Activated CD4-positive, alpha-beta T cell treated with anti-CD3 and anti-CD28 coated beads, Interleukin-2, amount 50 U/mL, for 48 hours (primary cell): ENCODE measurements around the gene COL2A1.
"Not testable (repeated sequence)": the region's sequence is repeated elsewhere in the genome, so short reads cannot be mapped to it uniquely, and the experiment has no call there.

Experiments
- DNase-seq, 2 experiments: peaks; one replicate each; pipeline ENCODE4 v3.0.0-alpha.2; 2020

The COL2A1 gene

DNA sequence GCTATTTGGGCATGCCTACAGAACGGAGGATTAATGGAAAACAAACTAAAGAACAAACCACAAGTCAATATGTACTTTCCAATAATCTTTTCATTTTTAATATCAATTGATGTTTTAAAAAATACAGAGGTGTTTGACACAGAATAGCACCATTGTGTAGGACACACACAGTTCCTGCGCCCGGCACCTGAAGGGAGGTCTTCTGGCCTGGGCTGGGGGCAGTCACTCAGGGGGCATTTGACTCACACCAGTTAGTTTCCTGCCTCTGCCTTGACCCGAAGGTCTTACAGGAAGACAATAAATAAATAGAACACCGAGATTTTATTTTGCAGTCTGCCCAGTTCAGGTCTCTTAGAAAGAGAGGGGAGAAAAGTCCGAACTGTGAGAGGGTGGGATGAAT is 31.4 kb downstream of the COL2A1 start:
- no peak for DNase-seq

DNA sequence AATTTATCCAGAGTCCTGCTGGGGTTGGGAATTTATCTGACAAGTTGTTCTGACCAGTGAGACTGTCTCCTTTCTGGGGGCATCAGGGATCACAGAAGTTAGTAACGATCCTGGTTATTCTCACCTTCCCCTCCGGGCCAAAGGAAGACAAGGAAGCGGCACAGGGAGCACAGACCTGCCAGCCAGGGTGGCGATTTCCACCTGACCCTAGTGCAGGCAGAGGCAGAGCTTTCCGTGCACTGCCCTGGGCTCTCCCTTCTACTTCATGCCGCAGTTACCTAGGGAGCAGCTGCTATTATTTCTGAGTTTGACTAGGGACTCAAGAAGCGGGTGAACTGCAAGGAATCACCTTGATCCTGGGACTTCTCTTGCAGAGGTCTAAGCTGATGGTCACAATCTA is 33.4 kb downstream of the COL2A1 start:
- no peak for DNase-seq

DNA sequence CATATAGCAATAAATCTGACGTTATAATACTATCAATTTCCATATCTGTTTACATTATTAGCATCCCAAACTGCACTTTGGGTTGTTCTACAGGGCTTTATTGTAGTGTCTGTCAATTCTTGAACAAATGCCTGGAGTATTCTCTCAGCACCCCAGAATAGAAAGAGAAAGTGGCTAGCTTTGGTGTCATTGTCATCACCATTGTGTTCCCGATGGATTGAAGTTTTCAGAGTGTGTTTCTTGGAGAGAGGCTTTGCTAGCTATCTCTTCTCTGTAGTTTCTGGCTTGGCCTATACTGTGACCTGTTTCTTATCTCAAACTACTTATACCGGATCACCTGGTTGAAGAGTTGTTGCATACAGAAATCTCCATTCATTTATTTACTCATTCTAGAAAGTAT is 34.4 kb downstream of the COL2A1 start:
- DNase-seq = no peak

DNA sequence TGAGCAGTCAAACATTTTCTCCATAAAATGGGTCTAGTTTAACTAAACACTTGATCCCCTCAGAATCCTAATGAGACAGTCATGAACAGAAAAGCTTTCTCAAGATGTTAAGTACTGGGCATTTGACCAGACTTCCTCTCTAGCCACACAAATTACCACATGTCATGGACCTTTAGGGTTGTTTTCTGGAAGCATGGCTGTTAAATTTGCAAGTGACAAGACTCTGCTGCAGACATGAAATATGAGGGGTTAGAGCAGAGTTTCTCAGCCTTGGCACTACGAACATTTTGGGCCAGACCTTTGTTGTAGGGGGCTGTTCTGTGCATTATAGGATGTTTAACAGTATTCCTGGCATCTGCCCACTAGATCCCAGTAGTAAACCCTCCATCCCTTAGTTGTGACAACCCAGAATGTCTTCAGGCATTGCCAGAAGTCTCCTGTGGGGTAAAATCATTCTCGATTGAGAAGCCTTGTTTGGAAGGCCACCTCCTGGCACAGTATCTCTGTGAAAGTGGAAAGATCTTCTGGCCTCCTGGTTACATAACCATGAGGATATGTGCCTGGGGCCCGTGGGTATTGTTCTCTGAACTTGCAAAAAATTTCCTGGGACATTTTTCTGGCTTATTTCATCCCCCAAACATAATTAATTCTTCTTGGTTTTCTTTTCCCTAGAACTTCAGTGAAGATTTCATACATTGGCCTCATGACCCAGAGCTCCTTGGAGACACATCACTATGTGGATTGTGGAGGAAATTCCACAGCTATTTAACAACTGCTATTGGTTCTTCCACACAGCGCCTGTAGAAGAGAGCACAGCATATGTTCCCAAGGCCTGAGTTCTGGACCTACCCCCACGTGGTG is 36.6 kb downstream of the COL2A1 start:
- no peak for DNase-seq

DNA sequence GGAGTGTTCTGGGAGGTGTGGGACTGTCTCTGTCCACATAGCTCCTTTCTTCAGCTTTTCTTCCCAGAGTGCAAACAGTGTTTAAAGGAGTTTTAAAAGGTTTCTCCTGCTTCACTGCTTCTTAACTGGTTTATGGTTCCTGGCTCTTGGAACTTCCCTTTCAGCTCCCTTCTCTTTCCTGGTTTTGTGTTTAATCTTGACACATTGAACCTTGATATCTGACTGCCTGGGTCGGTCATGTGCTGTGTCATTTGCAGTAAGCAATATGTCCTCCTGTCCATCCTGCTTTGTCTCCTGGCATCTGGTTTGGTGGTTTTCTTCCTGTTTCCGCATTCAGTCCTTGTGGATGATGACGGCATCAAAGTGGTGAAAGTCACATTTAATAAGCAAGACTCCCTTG is 38.7 kb downstream of the COL2A1 start:
- DNase-seq = no peak

DNA sequence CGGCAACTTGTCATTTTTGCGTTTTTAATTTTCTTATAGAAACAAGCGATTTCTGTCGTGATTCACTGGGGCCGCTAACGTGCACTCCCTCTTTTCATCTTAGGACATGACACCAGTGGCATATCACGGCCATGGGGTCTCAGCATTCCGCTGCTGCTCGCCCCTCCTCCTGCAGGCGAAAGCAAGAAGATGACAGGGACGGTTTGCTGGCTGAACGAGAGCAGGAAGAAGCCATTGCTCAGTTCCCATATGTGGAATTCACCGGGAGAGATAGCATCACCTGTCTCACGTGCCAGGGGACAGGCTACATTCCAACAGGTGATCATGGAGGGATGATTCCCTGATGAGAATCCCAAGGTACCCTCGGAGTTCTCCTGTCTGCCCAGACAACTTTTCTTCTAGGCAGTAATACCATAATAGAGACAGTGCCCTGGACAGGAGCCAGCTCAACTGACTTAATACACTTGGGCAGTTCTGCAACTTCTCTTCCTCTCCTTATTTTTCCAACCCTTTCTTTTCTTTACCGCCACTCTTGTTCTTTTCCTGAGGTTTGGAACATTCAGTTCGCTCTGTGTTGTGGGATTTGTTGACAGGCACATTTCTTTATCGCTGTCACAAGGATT is 40.1 kb downstream of the COL2A1 start:
- DNase-seq = peak; percentile 23 to 24

DNA sequence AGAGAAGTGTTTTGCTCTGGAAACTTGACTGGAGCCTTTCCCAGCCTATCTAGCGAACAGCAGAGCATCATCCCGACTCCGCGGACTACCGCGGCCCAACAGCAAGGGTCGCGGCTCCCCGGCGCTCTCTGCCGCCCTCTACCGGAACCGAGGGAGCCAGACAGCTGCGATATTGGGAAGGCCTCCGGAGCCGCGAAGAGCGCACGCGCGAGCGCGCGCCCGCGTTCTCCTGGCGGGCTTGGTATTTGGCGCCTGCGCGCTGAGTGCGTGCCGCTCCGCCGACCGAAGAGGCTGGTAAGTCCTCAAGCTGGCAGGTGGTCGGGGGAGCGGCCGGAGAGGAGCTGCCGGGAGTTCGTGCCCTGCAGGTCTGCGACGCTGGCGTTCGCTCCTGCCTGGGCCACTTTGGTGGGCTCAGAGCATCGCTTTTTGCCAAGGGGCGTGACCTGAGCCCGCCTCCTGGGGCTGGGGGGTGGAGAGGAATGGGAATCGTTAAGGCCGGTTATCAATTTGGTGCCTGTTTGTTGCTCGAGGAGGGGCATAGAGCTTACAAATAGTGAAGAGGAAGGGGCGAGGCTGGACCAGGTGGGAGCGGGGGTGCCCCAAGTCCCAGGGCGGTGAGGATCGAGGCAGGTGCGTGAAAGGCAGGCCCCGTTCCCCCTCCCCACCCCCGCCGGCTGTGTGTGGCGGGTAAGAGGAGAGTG is 40.8 kb downstream of the COL2A1 start, which contains the start of gene TMEM106C:
TMEM106C (plus strand) TSS at position 257 of the 701 bp plus-strand sequence. CDS start 641 bp downstream, outside the sequence.
- DNase-seq = peak; percentile 91

DNA sequence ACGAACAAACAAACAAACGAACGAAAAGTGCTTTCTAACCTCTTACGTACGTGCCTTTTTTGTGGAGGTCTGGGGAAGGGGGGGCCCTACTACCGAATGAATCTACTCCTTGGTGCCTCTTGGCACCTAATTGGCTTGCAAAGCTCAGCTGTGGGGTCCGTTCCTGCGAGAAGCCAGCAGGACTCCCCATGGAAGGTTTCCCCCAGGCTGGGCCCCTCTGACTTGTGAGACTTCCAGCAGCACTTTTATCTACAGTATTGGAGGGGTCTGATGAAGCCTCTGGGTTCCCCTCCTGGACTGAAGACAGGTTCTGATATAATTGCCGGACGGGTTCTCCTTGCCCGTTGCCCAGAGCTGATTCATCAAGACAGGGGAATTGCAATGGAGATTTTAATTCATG is 42.1 kb downstream of the COL2A1 start:
- DNase-seq = no peak

DNA sequence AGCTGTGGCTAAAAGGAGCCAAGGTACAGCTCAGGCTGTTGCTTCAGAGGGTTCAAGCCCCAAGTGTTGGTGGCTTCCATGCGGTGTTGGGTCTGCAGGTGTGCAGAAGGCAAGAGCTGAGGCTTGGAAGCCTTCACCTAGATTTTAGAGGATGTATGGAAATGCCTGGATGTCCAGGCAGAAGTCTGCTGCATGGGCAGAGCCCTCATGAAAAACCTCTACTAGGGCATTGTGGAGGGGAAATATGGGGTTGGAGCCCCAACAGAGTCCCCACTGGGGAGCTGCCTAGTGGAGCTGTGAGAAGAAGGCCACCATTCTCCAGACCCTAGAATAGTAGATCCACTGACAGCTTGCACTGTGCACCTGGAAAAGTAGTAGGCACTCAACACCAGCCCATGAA is 46.6 kb downstream of the COL2A1 start:
- DNase-seq = not testable (repeated sequence)

DNA sequence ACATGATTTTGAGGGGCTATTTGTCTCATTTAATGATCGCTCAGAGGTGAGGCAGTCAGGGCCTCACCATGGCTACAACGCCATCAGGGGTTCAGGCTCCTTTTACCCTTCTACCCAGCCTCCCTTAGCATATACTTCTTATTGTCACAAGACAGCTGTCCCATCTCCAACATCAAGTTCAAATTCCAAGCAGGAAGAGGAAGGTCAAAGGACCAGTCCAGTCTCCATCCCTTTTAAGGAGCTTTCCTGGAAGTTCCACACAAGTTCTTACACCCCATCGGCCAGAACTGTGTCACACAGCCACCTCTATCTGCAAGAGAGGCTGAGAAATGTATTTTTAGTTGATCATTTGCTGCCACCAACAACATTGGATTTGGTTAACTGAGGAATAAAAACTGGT is 49.2 kb downstream of the COL2A1 start:
- DNase-seq = no peak

DNA sequence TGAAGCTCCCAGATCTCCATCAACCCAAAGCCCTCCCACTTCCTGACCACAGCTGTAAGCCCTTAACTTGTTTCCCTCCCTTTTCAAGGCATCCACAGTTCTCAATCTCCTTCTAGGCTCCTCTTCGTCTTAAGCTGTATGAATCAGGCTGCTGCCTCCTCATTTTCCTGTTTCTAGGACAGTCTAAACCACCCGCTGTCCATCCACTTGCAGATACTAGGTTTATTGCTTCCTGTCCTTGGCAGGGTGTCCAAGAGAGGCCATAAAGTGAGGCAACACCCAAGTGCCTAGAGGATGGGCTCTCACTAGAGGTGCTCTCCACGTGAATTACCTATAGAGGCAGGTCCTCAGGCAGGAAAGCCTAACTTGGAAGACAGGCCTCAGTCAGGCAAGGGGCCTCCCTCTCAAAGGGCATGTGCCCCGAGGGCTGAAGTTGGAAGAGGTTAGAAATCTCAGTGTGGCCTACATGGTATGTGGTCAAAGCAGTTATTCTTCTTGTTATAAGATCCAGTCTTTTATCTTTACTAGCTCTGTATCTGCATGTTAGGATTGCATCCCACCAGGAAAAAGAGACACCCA is 49.7 kb downstream of the COL2A1 start:
- DNase-seq = no peak

DNA sequence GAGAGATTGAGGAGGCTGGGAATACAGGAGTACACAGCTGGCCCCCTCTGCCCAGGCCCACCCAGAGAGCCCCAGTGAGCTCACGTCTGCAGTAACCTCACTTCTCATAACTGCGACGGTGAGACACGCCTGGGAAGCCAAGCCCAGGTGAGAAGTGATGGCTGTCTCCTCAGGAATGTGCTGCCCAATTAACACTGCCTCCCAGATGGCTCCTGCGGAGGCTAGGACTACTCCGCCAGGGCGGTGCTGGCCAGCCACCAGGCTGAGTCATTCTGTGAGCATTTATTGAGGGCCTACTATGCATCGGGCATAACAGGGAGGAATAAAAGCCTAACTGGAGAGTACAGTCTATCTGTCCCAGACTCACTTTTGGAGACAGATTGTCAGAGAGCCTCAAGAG is 50.2 kb downstream of the COL2A1 start:
- no peak for DNase-seq

DNA sequence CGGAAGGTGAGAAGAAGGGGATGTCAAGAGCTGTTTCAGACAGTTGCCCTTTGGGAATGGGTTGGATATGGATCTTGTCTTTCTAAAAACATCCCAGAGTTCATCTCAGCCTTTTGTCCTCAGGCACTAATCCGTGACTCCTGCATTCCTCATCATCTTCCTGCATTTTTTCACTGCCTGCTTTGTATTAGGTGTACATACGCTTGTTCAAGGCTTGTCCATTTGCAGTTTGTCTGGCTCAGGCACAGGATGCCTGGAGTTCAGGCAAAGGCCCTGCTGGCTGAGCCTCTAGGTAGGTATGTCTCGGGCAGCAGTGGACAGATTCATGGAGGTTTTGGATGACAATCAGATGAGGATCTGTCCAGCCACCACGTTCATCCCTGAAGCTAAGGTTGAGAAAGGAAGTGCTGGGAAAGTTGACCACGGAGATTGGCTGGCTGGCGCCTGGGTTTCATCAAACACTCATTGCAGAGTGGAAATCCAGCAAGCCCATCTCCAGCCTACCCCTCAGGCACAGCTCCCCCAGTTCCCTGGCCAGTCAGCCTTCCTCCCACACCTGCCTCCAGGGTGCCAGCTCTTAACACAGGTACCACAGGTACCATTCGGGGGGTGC is 53.3 kb downstream of the COL2A1 start:
- DNase-seq = no peak

DNA sequence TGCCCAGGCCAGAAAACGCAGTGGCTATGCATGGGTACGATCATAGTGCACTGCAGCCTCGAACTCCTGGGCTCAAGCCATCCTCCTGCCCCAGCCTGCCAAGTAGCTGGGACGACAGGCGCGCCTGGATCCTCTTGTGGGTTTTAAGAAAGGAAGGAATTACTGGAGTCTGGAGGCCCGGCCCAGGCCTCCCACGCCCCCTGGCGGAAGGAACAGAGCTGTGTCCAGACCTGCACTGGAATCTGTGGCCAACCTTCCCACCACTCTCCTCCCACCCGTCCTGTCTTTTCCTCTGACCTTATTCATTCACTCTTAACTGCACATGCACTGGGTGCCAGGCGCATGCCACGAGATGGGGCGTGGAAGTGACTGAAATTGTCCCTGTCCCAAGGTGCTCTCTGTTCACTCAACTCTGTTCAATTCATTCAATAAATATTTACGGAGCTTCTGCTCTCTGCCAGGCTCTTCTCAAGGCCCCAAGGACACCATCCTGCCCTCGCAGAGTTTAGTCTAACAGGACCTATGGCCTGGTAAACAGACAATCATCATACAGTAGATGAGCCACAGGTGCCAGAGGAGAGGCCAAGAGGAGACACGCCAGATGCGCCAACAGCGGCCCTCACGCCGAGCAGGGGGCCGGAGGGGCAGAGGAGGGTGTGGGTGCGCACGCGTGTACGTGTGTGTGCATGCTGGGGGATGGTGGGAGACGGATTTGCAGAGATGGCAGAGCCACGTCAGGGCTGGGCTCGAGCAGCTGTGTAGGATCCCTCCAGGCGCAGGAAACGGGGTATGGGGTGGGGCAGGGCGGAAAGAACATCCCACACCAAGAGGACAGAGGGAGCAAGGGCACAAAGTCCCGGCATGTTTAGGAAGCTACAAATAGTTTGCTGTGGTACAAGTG is 54.6 kb downstream of the COL2A1 start:
- peak; percentile 69 to 75 for DNase-seq

DNA sequence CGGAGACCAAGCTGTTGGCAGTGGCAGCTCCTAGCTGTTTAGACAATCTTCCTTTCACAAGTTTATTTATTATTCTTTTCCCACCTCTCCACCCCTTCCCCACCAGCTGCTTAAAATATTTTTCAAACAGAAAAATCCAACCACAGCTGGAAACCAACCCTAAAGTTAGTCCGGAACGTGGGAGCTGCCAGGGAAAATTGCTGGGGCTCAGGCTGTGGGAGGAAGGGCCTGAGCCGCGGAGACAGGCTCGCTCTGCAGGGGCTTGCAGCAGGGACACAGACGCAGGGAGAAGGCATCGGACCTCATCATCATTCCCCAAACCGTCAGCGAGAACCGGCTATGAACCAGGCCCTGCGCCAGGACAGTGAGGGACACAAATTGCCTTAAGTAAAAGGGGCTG is 56.9 kb downstream of the COL2A1 start:
- DNase-seq = no peak

DNA sequence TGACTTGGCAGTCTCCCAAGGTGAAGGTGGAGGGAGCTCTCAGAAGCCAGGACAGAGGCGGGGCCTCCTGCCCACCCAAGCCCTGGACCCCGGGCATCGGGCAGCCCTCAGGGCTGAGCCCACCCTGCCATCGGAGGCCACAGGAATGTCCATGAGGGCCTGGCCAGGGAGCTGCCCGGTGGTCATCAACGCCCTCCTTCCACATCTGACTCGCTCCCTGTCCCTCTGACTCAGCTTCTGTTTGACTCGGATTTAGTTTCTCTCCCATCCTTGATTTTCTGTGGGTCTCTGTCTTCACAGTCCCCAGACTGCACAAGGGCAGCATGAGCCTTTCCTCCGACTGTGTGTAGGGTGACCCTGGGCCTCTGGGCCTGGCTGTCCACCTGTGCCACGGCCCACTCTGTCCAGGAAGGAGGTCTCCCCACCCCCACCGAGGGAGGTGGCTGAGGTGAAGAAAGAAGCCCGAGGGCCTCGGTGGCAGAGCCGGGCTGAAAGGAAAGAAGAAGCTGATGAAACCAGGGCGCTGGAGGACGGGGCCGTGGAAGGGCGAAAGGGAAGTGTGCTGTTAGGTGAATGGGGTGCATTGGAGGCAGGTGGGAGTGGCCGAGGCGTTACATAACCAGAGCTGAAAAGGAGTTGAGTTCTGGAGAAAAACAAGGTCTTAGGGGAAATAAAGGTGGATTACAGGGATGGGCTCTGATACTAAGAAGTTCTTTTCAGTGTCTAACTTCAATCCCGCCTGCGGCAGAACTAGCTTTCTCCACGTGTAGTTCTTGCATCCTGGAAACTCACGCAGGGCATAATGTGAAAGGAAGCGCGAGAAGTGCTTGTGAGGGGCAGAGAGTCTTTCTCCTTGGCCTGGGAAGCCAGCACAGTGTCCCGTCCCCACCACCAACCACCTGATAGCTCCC is 57.6 kb downstream of the COL2A1 start:
- no peak for DNase-seq

DNA sequence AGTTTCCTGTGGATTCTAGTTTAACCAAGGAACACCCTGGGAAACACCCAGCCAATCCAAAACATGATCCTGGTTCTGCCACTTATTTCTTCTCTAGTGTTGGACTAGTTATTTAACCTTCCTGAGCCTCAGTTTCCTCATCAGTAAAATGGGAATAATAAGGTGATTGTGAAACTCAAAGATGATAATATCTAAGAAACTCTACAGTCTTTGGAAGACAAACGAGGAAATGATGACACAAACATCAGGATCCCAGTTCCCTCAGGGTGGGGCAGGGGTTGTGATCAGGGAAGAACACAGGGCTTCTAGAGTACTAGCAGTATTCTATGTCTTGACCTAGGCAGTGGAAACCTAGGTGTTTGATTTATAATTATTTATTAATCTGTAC is 58.9 kb downstream of the COL2A1 start:
- DNase-seq = no peak

DNA sequence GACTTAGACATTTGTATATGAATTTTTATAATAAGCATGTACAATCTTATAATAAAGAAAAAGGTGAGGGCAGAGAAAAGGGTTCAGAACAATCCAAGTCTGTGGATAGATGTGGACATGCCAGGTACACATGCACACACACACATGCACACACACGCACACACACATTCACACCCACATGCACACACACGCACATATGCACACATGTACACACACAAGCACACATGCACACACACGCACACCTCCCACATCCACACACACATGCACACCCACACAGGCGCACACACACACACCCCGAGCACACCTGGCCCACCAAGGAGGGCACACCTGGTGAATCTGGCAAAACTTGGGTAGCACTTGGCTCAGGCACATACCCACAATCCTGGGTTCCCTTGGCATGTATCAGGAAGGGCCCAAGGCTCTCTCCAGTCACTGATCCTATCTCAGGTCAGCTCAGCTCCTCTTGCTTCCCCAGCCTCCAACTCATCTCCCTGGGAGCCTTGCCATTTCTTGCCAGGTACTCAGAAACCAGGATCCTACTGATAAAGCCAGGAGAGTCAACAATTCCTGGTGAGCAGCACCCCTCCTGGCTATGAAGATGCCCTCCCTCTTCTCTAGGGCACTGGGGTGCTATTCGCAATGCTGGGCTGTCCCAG is 59.5 kb downstream of the COL2A1 start:
- no peak for DNase-seq

DNA sequence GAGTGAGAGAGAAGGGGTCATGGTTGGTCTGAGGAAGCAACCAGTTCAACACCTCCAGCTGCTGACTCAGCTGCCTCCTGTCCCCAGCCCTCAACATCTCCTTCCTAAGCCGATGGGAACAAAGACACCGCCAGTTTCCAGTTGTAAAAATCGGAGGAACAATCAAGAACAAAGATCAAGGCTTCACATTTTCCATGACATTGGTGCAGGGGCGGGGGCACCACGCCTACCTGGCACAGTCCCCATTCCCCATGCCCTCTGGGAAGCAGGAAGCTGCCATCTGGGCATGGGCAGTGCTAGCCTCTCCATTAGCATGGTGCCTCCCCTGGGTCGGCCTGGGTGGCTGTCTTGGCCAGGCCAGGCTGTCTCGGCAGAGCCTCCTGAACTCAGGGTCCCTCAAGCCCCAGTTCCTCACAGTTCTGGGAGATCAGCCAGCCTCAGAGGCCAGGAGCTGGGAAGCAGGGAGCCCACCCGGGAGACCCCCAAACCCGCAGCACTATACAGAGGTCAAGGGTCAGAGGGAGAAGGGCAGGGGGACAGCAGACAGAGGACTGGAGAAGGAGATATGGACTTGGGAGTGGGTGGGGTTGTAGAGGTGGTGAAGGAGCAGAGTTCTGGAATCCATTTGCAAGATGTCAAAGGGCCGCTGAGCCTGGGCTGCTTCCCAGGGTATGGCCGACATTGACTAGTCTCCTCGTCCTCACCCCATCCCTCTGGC is 60.5 kb downstream of the COL2A1 start:
- DNase-seq = no peak
